Superior temporal gyrus (tissue), 1 donor: ENCODE data around the gene FOXN3.

Experiments used
- DNase-seq: peaks from one replicate; pipeline ENCODE4 v3.0.0-alpha.2; 2016; ENCODE audit errors: extremely low spot score

Gene FOXN3

GRCh38 chr14:89408907-89409700, 7.9 kb downstream of the FOXN3 start:
- no peak for DNase-seq

GRCh38 chr14:89407856-89408255, 9.2 kb downstream of the FOXN3 start:
- DNase-seq = no peak

- DNase-seq = no peak
Measured at GRCh38 chr14:89406941-89407340, 10.1 kb downstream of the FOXN3 start.

GRCh38 chr14:89406361-89406760, 10.7 kb downstream of the FOXN3 start:
- DNase-seq = no peak

- no peak for DNase-seq
Measured at GRCh38 chr14:89405712-89406111, 11.3 kb downstream of the FOXN3 start.

GRCh38 chr14:89402363-89402762, 14.7 kb downstream of the FOXN3 start:
- no peak for DNase-seq

- no peak for DNase-seq
Measured at GRCh38 chr14:89401761-89402160, 15.3 kb downstream of the FOXN3 start.

GRCh38 chr14:89401241-89401640, 15.8 kb downstream of the FOXN3 start:
- DNase-seq = no peak

- DNase-seq = no peak
Measured at GRCh38 chr14:89400529-89400928, 16.5 kb downstream of the FOXN3 start.

- DNase-seq = peak; percentile 67
Measured at GRCh38 chr14:89399594-89400068, 17.4 kb downstream of the FOXN3 start.

GRCh38 chr14:89399157-89399556, 17.9 kb downstream of the FOXN3 start:
- no peak for DNase-seq

- DNase-seq = no peak
Measured at GRCh38 chr14:89397569-89398230, 19.3 kb downstream of the FOXN3 start.

GRCh38 chr14:89394972-89395371, 22.1 kb downstream of the FOXN3 start:
- peak; percentile 76 for DNase-seq

GRCh38 chr14:89393222-89393745, 23.7 kb downstream of the FOXN3 start:
- no peak for DNase-seq

- no peak for DNase-seq
Measured at GRCh38 chr14:89392181-89392580, 24.9 kb downstream of the FOXN3 start.

- DNase-seq = no peak
Measured at GRCh38 chr14:89391556-89391955, 25.5 kb downstream of the FOXN3 start.

- DNase-seq = no peak
Measured at GRCh38 chr14:89391123-89391522, 25.9 kb downstream of the FOXN3 start.

- no peak for DNase-seq
Measured at GRCh38 chr14:89388853-89389252, 28.2 kb downstream of the FOXN3 start.

GRCh38 chr14:89387922-89388685, 28.9 kb downstream of the FOXN3 start:
- DNase-seq = no peak

- no peak for DNase-seq
Measured at GRCh38 chr14:89386212-89386886, 30.7 kb downstream of the FOXN3 start.

- no peak for DNase-seq
Measured at GRCh38 chr14:89384636-89385035, 32.4 kb downstream of the FOXN3 start.

- DNase-seq = no peak
Measured at GRCh38 chr14:89384023-89384422, 33.0 kb downstream of the FOXN3 start.
